Neural progenitor cell (in vitro differentiated cells): Measurements from ENCODE around the gene ADPGK. TPM values are rescaled to one million over a fixed set of nuclear protein-coding genes. Genes with fewer than 3 reads are reported as not detected.

Experiments used
- DNase-seq: peaks from one replicate; pipeline ENCODE4 v3.0.0-alpha.2; 2016; ENCODE audit warnings: low spot score
- H2AFZ ChIP-seq: fragments of 200-600 bp; sonication (generic); replicated peaks from 2 replicates; pipeline ENCODE4 v1.6.1; 2016; ENCODE audit warnings: antibody characterized with exemption
- H3F3A ChIP-seq: fragments of 200-600 bp; sonication (generic); 2 replicates; pipeline ENCODE4 v1.6.1; 2016; ENCODE audit warnings: antibody characterized with exemption, low read depth
- H3K27ac ChIP-seq: fragments of 200-600 bp; sonication (generic); 2 replicates; pipeline ENCODE4 v1.5.1; 2016; ENCODE audit warnings: mild to moderate bottlenecking
- H3K27me3 ChIP-seq: fragments of 200-600 bp; sonication (generic); 2 replicates; pipeline ENCODE4 v1.6.1; 2016; ENCODE audit warnings: mild to moderate bottlenecking, moderate library complexity
- H3K36me3 ChIP-seq: fragments of 200-600 bp; sonication (generic); 2 replicates; pipeline ENCODE4 v1.5.1; 2016
- H3K4me1 ChIP-seq: fragments of 200-600 bp; sonication (generic); 2 replicates; pipeline ENCODE4 v1.6.1; 2016; ENCODE audit warnings: mixed run types
- H3K4me2 ChIP-seq: fragments of 200-600 bp; sonication (generic); 2 replicates; pipeline ENCODE4 v1.6.1; 2016
- H3K4me3 ChIP-seq: fragments of 200-600 bp; sonication (generic); 2 replicates; pipeline ENCODE4 v1.5.1; 2016
- H3K79me2 ChIP-seq: fragments of 200-600 bp; sonication (generic); 2 replicates; pipeline ENCODE4 v1.6.1; 2016; ENCODE audit warnings: low read depth
- H3K9ac ChIP-seq: fragments of 200-600 bp; sonication (generic); 2 replicates; pipeline ENCODE4 v1.6.1; 2016
- H3K9me3 ChIP-seq: fragments of 200-600 bp; sonication (generic); 2 replicates; pipeline ENCODE4 v1.5.1; 2016; ENCODE audit warnings: low read depth
- H4K20me1 ChIP-seq: fragments of 200-600 bp; sonication (generic); 2 replicates; pipeline ENCODE4 v1.6.1; 2016; ENCODE audit warnings: low read depth
- H3K27ac Mint-ChIP-seq: 3 replicates; pipeline ENCODE4 v1.8.0; 2021; ENCODE audit warnings: mixed read lengths
- H3K27me3 Mint-ChIP-seq: 2 replicates; pipeline ENCODE4 v1.8.0; 2022; ENCODE audit warnings: low read depth, mild to moderate bottlenecking, inconsistent platforms, moderate library complexity, mixed read lengths; ENCODE audit not compliant: insufficient read depth
- H3K36me3 Mint-ChIP-seq: 3 replicates; pipeline ENCODE4 v1.8.0; 2021; ENCODE audit warnings: mixed read lengths
- H3K4me1 Mint-ChIP-seq: 3 replicates; pipeline ENCODE4 v1.8.0; 2021; ENCODE audit warnings: mixed read lengths
- H3K4me3 Mint-ChIP-seq: 3 replicates; pipeline ENCODE4 v1.8.0; 2021; ENCODE audit warnings: mild to moderate bottlenecking, moderate library complexity, mixed read lengths
- H3K9me3 Mint-ChIP-seq: 3 replicates; pipeline ENCODE4 v1.8.0; 2020; ENCODE audit warnings: mixed read lengths
- CTCF ChIP-seq: fragments of 200-600 bp; sonication (generic); IDR thresholded peaks from 2 replicates; pipeline ENCODE4 v1.5.1; 2017; ENCODE audit warnings: antibody characterized with exemption, mild to moderate bottlenecking
- EZH2 ChIP-seq: fragments of 200-600 bp; sonication (generic); IDR thresholded peaks from 2 replicates; pipeline ENCODE4 v1.6.1; 2017; ENCODE audit warnings: antibody characterized with exemption, mild to moderate bottlenecking, moderate library complexity
- EZH2phosphoT487 ChIP-seq: fragments of 200-600 bp; sonication (generic); IDR thresholded peaks from 2 replicates; pipeline ENCODE4 v1.6.1; 2017; ENCODE audit warnings: antibody characterized with exemption
- total RNA-seq: library from RNA; depleted of rRNA; stranded (reverse); fragments of >200 nt; gene quantifications from 2 replicates; pipeline ENCODE4 v1.2.3, GENCODE V29; 2015; ENCODE audit warnings: low replicate concordance

ADPGK gene
- total RNA-seq, 1 donor from 2014 or later = 43.8 TPM

GRCh38 chr15:72785841-72786240, 2.3 kb upstream of the ADPGK start:
- Histone ChIP-seq H3K9me3 (no peaks in the 10 kb centered on the region), H4K20me1 (peaks cover 4% of the 10 kb centered on the region), H3K79me2 (peaks cover 26% of the 10 kb centered on the region), H3K27ac (no peak overlapping the region), H3K27me3 (peaks cover 8% of the 10 kb centered on the region), H3K9ac (no peak overlapping the region), H3K4me1 (peaks cover 4% of the 10 kb centered on the region), H3K4me3 (no peak overlapping the region), H2AFZ (peak overlapping the region; percentile 65), H3K36me3 (no peaks in the 10 kb centered on the region), H3F3A (peaks cover 8% of the 10 kb centered on the region), H3K4me2 (no peak overlapping the region)
- Mint-ChIP-seq H3K27me3 (peaks cover 2% of the 10 kb centered on the region), H3K4me3 (no peak overlapping the region), H3K36me3 (no peaks in the 10 kb centered on the region), H3K9me3 (no peaks in the 10 kb centered on the region), H3K4me1 (peaks cover 24% of the 10 kb centered on the region), H3K27ac (no peak overlapping the region)
- TF ChIP-seq EZH2phosphoT487 = no peak
- no peak for TF ChIP-seq CTCF
- TF ChIP-seq EZH2 = no peak
- DNase-seq = no peak

DNA sequence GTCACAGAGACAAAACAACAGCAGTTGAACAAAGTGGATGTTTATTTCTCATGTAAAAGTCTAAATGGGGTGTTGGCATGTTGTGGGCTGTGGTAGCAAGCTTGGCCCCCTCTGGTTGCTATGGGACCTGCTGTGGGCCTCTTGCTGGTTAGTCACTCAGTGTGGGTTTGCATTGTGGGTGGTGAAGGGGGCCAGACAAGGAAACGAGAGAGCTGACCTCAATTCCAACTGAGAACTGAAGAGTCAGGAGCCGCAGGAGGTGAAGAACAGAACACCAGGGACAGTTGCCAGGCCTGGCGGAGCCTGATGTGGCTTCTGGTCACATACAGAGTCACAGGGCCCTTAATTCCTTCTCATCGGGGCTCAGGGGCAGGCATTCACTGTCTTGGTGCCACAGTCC, 1.9 kb upstream of the ADPGK start:
- Histone ChIP-seq H3K4me2 (no peak overlapping the region), H3K27ac (no peak overlapping the region), H4K20me1 (peaks cover 4% of the 10 kb centered on the region), H3K27me3 (peaks cover 8% of the 10 kb centered on the region), H3K36me3 (no peaks in the 10 kb centered on the region), H3F3A (peaks cover 8% of the 10 kb centered on the region), H3K4me1 (peaks cover 4% of the 10 kb centered on the region), H2AFZ (peak overlapping the region; percentile 65), H3K9me3 (no peaks in the 10 kb centered on the region), H3K79me2 (peaks cover 30% of the 10 kb centered on the region), H3K9ac (no peak overlapping the region), H3K4me3 (no peak overlapping the region)
- Mint-ChIP-seq H3K9me3 (no peaks in the 10 kb centered on the region), H3K27me3 (peaks cover 2% of the 10 kb centered on the region), H3K4me1 (peaks cover 24% of the 10 kb centered on the region), H3K27ac (peak overlapping the region; percentile 62), H3K4me3 (peak overlapping the region; percentile 57), H3K36me3 (no peaks in the 10 kb centered on the region)
- DNase-seq = no peak
- TF ChIP-seq EZH2phosphoT487 (no peak), CTCF (no peak), EZH2 (no peak)

DNA sequence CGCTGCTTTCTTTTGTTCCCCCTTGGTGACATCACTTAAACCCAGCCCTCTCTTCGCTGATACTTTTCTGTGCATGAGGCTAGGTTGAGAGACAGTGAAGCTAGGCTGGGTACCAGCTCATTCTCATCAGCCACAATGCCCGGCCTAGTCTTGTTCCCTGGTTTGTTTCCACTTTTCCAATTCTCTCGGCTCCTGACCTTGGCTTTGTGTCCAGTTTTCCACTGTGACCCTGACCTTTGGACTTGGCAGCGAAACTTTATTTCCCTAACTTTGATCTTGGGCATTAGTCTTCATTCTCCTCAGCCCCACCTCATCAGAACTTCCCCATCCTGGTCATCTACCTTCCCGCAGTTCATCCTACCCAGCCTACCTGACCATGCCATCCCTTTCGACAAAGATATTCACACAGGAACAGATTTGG, 908 bp upstream of the ADPGK start:
- Mint-ChIP-seq H3K9me3 (no peaks in the 10 kb centered on the region), H3K4me3 (peak overlapping the region; percentile 93), H3K4me1 (peaks cover 24% of the 10 kb centered on the region), H3K27ac (peak overlapping the region; percentile 61), H3K27me3 (no peaks in the 10 kb centered on the region), H3K36me3 (no peaks in the 10 kb centered on the region)
- DNase-seq = no peak
- Histone ChIP-seq H3K27ac (no peak overlapping the region), H2AFZ (peak overlapping the region; percentile 80), H3K9me3 (no peaks in the 10 kb centered on the region), H3K9ac (no peak overlapping the region), H3K36me3 (no peaks in the 10 kb centered on the region), H3K4me3 (peak overlapping the region; percentile 87), H4K20me1 (peaks cover 4% of the 10 kb centered on the region), H3F3A (peaks cover 8% of the 10 kb centered on the region), H3K79me2 (peaks cover 39% of the 10 kb centered on the region), H3K27me3 (no peaks in the 10 kb centered on the region), H3K4me2 (peak overlapping the region; percentile 99), H3K4me1 (peaks cover 4% of the 10 kb centered on the region)
- no peak for TF ChIP-seq CTCF
- TF ChIP-seq EZH2 = no peak
- no peak for TF ChIP-seq EZH2phosphoT487
